GM19025 (cell line): ENCODE measurements around the gene CPTP.

Experiments used
- ATAC-seq: cut with Tn5 transposase; IDR thresholded peaks from one replicate; pipeline ENCODE4 v1.9.1; 2021; ENCODE audit warnings: mild to moderate bottlenecking, low read depth, moderate library complexity; ENCODE audit not compliant: unreplicated experiment

The CPTP gene

DNA sequence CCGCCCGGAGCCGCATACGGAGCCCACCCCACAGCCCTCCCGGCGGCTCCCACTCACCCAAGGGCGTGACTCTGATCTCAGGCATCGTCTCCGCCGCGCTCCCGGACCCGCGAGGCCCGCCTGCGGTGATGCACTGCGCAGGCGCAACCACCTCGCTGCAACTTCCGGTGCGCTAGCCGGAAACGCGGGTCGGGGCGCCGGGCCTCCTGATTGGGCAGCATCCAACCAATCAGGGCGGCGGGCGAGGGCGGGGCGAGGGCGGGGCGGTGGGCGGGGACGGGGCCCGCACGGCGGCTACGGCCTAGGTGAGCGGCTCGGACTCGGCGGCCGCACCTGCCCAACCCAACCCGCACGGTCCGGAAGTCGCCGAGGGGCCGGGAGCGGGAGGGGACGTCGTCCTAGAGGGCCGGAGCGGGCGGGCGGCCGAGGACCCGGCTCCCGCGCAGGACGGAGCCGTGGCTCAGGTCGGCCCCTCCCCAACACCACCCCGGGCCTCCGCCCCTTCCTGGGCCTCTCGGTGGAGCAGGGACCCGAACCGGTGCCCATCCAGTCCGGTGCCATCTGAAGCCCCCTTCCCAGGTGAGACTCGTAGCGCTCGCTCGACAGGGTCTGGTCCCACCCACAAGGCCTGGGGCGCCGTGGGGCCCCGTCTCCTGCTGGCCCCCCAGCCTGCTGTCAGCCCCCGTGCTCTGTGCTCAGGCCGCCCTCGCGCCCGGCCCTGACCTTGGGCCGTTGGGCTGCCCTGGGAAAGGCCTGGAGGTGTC is at the start of gene CPTP, which contains the start of gene INTS11:
TSS of gene CPTP (plus strand) at position 279 of the 764 bp plus-strand sequence. CDS start 2,109 bp downstream, outside the sequence.
TSS of gene INTS11 (minus strand) at position 137 of the 764 bp plus-strand sequence. CDS start at position 85, 52 bp downstream.
- ATAC-seq: peak; percentile 70

GRCh38 chr1:1274931-1275431 is 49.6 kb upstream of the CPTP start:
- ATAC-seq: no peak

- ATAC-seq: no peak
Observed at GRCh38 chr1:1275836-1276235, 48.8 kb upstream of the CPTP start.

DNA sequence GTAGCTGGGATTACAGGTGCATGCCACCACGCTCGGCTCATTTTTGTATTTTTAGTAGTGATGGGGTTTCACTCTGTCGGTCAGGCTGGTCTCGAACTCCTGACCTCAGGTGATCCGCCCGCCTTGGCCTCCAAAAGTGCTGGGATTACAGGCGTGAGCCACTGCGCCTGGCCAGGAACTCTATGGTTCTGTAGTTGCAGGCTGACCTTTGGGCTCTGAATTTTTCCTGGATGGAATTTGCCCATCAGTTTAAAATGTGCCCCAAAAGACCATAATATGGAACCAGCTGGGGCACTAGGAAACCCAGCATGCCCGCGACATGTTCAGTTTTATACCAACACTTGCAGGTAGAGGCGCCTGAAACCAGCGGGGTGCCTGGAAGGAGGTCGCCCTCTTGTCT is 46.0 kb upstream of the CPTP start:
- ATAC-seq: no peak

DNA sequence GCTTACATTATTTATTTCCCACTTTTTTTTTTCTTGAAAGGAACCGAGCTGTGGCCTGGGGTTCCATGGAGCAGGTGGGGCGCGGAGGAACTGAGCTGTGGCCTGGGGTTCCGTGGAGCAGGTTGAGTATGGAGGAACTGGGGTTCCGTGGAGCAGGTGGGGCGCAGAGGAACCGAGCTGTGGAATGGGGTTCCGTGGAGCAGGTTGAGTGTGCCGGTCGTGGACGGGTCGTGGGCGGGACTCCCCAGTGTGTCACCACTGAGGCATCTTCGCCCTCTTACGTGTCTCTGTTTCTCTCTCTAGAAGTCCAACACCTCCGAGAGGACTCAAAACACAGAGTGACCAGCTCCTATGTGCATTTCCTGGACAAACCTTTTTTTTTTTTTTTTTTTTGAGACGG is 45.6 kb upstream of the CPTP start:
- ATAC-seq: no peak

DNA sequence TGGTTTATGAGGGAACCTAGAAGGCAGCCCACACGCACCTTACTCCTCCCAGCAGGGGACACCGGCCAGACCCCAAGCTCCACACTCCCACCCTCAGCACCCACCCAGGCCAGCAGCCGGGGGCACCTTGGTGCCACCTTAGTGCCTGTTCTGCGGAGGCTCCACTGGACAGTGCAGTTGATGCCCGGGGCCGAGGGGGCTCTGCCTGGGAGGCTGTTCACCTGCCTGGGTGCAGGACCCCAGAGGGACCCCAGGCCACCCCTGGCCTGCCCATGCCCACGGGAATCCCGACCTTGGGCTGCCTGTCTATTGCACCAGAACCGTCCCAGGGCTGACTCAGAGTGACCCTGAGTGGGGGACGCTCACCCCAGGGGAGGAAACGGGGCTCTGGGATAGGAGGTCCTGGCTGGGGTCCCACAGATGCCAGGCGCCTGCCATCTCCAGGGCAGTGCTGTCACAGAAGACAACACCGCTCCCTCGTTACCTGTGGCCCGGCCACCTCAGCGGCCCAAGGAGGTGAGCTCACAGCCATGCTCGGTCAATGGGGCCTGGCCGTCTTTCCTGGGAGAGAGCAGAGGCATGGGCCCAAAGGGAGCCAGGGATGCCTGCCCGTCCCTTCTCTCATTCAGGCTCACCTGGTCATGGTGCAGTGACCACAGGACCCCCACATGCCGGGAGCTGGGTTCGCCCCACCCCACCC is 43.7 kb upstream of the CPTP start:
- ATAC-seq: no peak

DNA sequence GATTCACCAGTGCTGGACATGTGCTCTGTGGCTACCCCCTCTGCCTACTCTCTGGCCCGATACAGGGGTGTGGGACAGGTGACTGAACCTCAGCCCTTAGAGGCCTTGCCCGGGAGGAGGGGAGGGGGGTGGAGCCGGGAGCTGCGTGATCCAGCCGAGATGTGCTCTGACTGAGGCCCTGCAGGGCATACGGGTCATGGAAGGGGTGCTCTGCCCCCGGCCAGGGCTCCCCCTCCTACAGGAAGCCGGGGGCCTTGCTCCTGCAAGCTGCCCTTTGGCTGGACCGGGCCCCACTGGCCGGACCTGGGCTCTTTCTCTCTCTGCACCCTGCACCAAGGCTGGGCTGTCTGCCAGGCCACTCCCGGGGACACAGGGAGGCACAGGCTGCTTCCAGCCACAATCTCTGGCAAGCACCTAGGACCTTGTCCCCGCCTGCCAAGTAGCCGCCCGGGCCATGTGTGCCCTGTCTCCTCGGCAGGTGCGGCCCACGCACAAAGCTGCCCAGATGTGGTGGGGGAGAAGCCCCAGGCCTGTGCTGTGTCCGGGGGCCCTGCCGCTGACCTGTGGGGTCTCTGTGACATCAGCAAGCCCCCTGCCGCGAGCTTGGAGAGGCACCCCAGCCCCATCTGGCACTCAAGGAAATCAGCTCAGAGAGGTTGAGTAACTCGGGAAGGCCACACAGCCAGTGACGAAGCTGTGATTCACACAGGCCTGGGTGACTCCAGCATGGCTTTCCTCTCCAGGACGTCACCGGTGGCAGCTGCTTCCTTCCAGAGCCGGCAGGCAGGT is 42.9 kb upstream of the CPTP start:
- ATAC-seq: no peak

- ATAC-seq: no peak
Observed at GRCh38 chr1:1282998-1283397, 41.6 kb upstream of the CPTP start.

DNA sequence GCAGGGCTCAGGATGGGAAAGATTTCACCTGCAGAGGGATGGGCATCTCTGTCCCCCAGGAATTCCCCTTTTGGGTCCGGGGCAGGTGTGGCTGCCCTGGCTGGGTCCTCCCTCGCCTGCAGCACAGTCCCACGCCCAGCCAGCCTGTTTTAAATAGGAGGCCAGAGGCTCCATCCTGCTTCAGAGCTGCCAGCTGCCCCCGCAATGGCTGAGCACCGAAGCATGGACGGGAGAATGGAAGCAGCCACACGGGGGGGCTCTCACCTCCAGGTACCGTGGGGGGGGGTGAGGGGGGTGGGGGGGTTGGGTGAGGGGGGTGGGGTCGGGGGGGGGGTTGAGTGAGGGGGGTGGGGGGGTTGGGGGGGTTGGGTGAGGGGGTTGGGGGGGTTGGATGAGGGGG is 40.8 kb upstream of the CPTP start:
- ATAC-seq: no peak

DNA sequence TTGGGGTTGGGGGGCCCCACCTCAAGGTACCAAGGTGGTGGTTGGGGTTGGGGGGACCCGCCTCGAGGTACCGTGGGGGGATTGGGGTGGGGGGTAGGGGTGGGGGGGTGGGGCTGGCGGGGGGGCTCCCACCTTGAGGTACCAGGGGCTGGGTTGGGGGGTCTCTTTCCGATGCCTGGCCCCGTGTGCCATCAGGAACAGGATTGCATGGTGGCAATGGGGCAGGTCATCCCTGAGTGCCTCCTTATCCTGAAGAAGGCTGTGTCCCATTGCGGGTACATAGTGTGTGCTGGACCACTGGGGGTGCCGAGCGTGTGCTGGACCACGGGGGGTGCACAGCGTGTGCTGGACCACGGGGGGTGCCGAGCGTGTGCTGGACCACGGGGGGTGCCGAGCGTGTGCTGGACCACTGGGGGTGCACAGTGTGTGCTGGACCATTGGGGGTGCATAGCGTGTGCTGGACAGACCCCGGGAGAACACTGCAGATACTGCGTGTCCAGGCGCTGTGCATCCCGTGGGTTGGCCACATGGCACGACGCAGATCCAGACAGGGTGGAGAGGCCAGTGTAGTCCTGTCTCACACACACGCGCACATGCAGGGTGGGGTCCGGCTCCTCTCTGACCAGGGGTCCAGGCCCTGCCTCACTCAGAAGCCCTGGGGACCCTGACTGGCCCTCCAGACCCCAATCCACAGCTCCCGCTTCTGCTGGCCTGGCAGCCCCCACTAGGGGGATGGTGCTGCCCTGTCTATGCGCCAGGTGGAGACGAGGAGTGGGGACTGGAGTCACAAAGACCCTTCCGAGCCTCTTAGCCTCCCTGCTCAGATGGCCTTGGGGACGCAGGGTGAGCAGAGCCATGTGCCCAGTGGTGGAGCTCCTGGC is 40.1 kb upstream of the CPTP start:
- no peak for ATAC-seq

GRCh38 chr1:1285102-1285571 is 39.5 kb upstream of the CPTP start:
- ATAC-seq: no peak

- ATAC-seq: no peak
Observed at GRCh38 chr1:1285611-1286311, 38.8 kb upstream of the CPTP start.

GRCh38 chr1:1286313-1287261 is 38.0 kb upstream of the CPTP start:
- ATAC-seq: no peak

DNA sequence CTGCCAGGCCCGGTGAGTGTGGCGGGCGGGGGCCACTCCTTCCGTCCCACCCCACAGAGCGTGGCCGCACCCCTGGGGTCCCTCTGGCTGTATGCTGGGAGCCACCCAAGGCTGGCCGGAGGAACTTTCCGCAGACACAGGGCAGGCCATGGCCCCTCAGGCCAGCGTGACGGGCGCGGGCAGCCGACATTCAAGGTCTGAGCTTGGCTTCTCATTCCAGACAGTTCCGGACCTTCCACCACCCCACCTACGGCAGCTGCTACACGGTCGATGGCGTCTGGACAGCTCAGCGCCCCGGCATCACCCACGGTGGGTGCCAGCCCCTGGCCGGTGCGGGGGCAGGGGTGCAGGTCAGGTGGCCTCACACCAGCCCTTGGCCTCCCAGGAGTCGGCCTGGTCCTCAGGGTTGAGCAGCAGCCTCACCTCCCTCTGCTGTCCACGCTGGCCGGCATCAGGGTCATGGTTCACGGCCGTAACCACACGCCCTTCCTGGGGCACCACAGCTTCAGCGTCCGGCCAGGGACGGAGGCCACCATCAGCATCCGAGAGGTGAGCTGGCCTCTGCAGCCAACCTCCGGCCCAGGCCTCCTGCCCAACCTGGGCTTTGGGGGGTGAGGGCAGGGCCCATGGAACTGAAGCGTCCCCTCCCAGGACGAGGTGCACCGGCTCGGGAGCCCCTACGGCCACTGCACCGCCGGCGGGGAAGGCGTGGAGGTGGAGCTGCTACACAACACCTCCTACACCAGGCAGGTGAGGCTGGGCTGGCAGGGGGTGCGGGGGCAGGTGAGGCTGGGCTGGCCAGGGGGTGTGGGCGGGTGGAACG is 37.1 kb upstream of the CPTP start:
- ATAC-seq: no peak

- ATAC-seq: no peak
Observed at GRCh38 chr1:1290238-1290731, 34.3 kb upstream of the CPTP start.

GRCh38 chr1:1291023-1291528 is 33.5 kb upstream of the CPTP start:
- no peak for ATAC-seq
